Pancreas (tissue), 10 donors: Measurements from ENCODE around the gene KIF16B. TPM values are rescaled to one million over a fixed set of nuclear protein-coding genes. Genes with fewer than 3 reads are reported as not detected.

ENCODE experiments used
- ATAC-seq, 4 donors: fragments of 200-7000 bp; cut with Tn5 transposase; one replicate each; pipeline versions ENCODE4 v1.8.0 to v1.9.1; 2020; ENCODE audit warnings: mild to moderate bottlenecking in 4 of 4, moderate library complexity in 4 of 4
- DNase-seq, 6 donors: peaks; one replicate each; pipeline ENCODE4 v3.0.0-alpha.2; 2020
- FAIRE-seq: peaks from 2 replicates; lab custom pipeline; 2012; peaks lifted over from hg19 to GRCh38; lab: Jason Lieb, UNC
- H3K27ac ChIP-seq, 4 donors: fragments of 200-600 bp; sonication (generic); 1 replicate in 3 of 4; 2 replicates in 1 of 4; pipeline versions ENCODE4 v1.5.0 to v1.8.0; 2020
- H3K27me3 ChIP-seq, 4 donors: fragments of 200-600 bp; one replicate each; pipeline ENCODE4 v1.8.0; 2021
- H3K36me3 ChIP-seq, 3 donors: fragments of 200-600 bp; sonication (generic) in 1 of 3; one replicate each; pipeline versions ENCODE4 v1.5.0 to v1.8.0; 2020 to 2021
- H3K4me1 ChIP-seq, 3 donors: fragments of 200-600 bp; one replicate each; pipeline ENCODE4 v1.8.0; 2021
- H3K4me3 ChIP-seq, 4 donors: fragments of 200-600 bp; sonication (generic) in 2 of 4; one replicate each; pipeline versions ENCODE4 v1.5.0 to v1.8.0; 2020 to 2021
- H3K9me3 ChIP-seq, 4 donors: fragments of 200-600 bp; one replicate each; pipeline ENCODE4 v1.8.0; 2021
- CTCF ChIP-seq, 4 donors: fragments of 200-600 bp; sonication (generic) in 3 of 4; IDR thresholded peaks; one replicate each; pipeline versions ENCODE4 v1.5.0 to v1.8.0; 2021; ENCODE audit warnings: antibody characterized with exemption in 4 of 4
- WGBS, 2 donors: extraction: QIAGEN DNeasy Blood & Tissue Kit; methylation state at CpG; one replicate each; pipeline ENCODE4 v1.1.7; 2013; 5-methylcytosine and 5-hydroxymethylcytosine counted together
- intact Hi-C, 3 donors: fragments of 100-400 bp; cut with DNase I; formaldehyde crosslinking; loops; one replicate each; pipeline versions ENCODE4 v1.11.1 to v1.14.2; 2022
- polyA plus RNA-seq, 2 donors: library from polyadenylated mRNA; stranded (reverse); fragments of 200-250 nt; gene quantifications; one replicate each; pipeline ENCODE4 v1.2.3, GENCODE V29; 2013
- total RNA-seq, 6 donors: library from RNA; stranded (reverse); fragmentation: NEBNext Ultra II Directional in 4 of 6; extraction: Animal tissue kit (Norgen Biotek cat#: 25700) in 4 of 6; gene quantifications; one replicate each; pipeline versions ENCODE4 v1.2.1 to v1.2.4, GENCODE V29; 2021 to 2023
- donor health status: healthy with polysubstance abuse.
- donor health status: DM: no; HTN: no; CAD: no; lungs with moderate emphysema.
- donor health status: DM: no; HTN: no; CAD: no.
- donor health status: control.
- donor health status: control.
- donor health status: Bipolar disorder and iron deficiency.
- donor health status: DM: yes; HTN: yes; CAD: no.
- donor health status: DM: no; HTN: no; CAD: no.
- donor health status: DM: no; HTN: no; CAD: no.
- donor health status: DM: yes; HTN: yes; CAD: no.

Gene KIF16B
- total and polyA plus RNA-seq, 8 donors: 4.4 to 12.2 (median 7.3) TPM

- FAIRE-seq: no peak
- no peaks in the 10 kb centered on the region for H3K9me3 ChIP-seq
- intact Hi-C loops: no loop called here
- TF ChIP-seq CTCF (IDR thresholded peaks at IDR 0.05): no peak
- peak overlapping the region; percentile 28 to 74 (median 49) for H3K27ac ChIP-seq
- no peaks in the 10 kb centered on the region for H3K36me3 ChIP-seq
- H3K27me3 ChIP-seq: no peaks in the 10 kb centered on the region
- no peak overlapping the region for H3K4me3 ChIP-seq
- peak in 2 of 6 donors; percentile 39 to 63 for DNase-seq
- H3K4me1 ChIP-seq: peaks cover 0 to 31% (median 12%) of the 10 kb centered on the region in 3 donors
- peak; percentile 67 to 87 (median 82) for ATAC-seq
- WGBS, 2 donors: 9 to 22% methylated on average over 12 of the region's 12 CpGs
Observed at GRCh38 chr20:16607364-16608276, 34.4 kb upstream of the KIF16B start.

GRCh38 chr20:16606468-16607070 is 33.3 kb upstream of the KIF16B start:
- Histone ChIP-seq H3K27ac (peak overlapping the region in 1 of 4 donors; percentile 74), H3K36me3 (no peaks in the 10 kb centered on the region), H3K4me3 (no peak overlapping the region), H3K4me1 (peaks cover 0 to 30% (median 12%) of the 10 kb centered on the region in 3 donors), H3K9me3 (no peaks in the 10 kb centered on the region), H3K27me3 (no peaks in the 10 kb centered on the region)
- ATAC-seq (no peak), FAIRE-seq (no peak), DNase-seq (no peak)
- TF ChIP-seq CTCF (IDR thresholded peaks at IDR 0.05): no peak
- intact Hi-C loops: no loop called here
- WGBS, 2 donors: 96% methylated on average over 3 of the region's 3 CpGs

GRCh38 chr20:16601047-16601446 is 27.8 kb upstream of the KIF16B start:
- Histone ChIP-seq H3K4me3 (no peak overlapping the region), H3K36me3 (no peaks in the 10 kb centered on the region), H3K27me3 (no peaks in the 10 kb centered on the region), H3K27ac (no peak overlapping the region), H3K4me1 (no peaks in the 10 kb centered on the region), H3K9me3 (no peaks in the 10 kb centered on the region)
- ATAC-seq (peak in 2 of 4 donors; percentile 68 to 69), DNase-seq (no peak), FAIRE-seq (no peak)
- WGBS, 2 donors: 39 to 46% methylated on average over 2 of the region's 2 CpGs
- intact Hi-C loops: no loop called here
- no peak for TF ChIP-seq CTCF (IDR thresholded peaks at IDR 0.05)

GRCh38 chr20:16599257-16599656 is 26.0 kb upstream of the KIF16B start:
- FAIRE-seq: no peak
- H3K9me3 ChIP-seq: no peaks in the 10 kb centered on the region
- H3K27ac ChIP-seq: no peak overlapping the region
- no peak overlapping the region for H3K4me3 ChIP-seq
- no peak for ATAC-seq
- no peak for TF ChIP-seq CTCF (IDR thresholded peaks at IDR 0.05)
- no peaks in the 10 kb centered on the region for H3K4me1 ChIP-seq
- no peaks in the 10 kb centered on the region for H3K27me3 ChIP-seq
- 77 to 91% methylated on average over 3 of the region's 3 CpGs for WGBS, 2 donors
- intact Hi-C loops: no loop called here
- H3K36me3 ChIP-seq: no peaks in the 10 kb centered on the region
- DNase-seq: no peak
